Neural cell (in vitro differentiated cells): Measurements from ENCODE around the gene ANKIB1.

Source experiments
- CTCF ChIP-seq: fragments of 450-650 bp; IDR thresholded peaks from 2 replicates; pipeline ENCODE4 v1.5.1; 2014; ENCODE audit warnings: antibody characterized with exemption, mild to moderate bottlenecking, moderate library complexity; ENCODE audit not compliant: poor library complexity, severe bottlenecking
- EP300 ChIP-seq: fragments of 450-650 bp; conservative IDR thresholded peaks from 2 replicates; pipeline ENCODE4 v1.6.1; 2014; ENCODE audit warnings: antibody characterized with exemption, mild to moderate bottlenecking, moderate library complexity; ENCODE audit not compliant: poor library complexity, severe bottlenecking
- EZH2 ChIP-seq: fragments of 200-600, 300-800 bp; shearing (Covaris generic), sonication (generic); IDR thresholded peaks from 2 replicates; pipeline ENCODE4 v1.6.1; 2014; ENCODE audit warnings: antibody characterized with exemption, low read length, borderline replicate concordance, mild to moderate bottlenecking; ENCODE audit not compliant: insufficient read depth, poor library complexity, severe bottlenecking
- MXI1 ChIP-seq: fragments of 450-650 bp; conservative IDR thresholded peaks from 2 replicates; pipeline ENCODE4 v1.6.1; 2014; ENCODE audit warnings: antibody characterized with exemption, mild to moderate bottlenecking; ENCODE audit not compliant: poor library complexity, severe bottlenecking
- POLR2AphosphoS5 ChIP-seq: IDR thresholded peaks from 2 replicates; pipeline ENCODE4 v1.6.1; 2012
- RAD21 ChIP-seq: fragments of 450-650 bp; conservative IDR thresholded peaks from 2 replicates; pipeline ENCODE4 v1.6.1; 2014; ENCODE audit warnings: antibody characterized with exemption, mild to moderate bottlenecking, moderate library complexity
- REST ChIP-seq: IDR thresholded peaks from 2 replicates; pipeline ENCODE4 v1.6.1; 2012; ENCODE audit warnings: borderline replicate concordance
- SMC3 ChIP-seq: fragments of 450-650 bp; conservative IDR thresholded peaks from 2 replicates; pipeline ENCODE4 v1.6.1; 2014; ENCODE audit warnings: antibody characterized with exemption, mild to moderate bottlenecking, moderate library complexity; ENCODE audit not compliant: poor library complexity
- TAF1 ChIP-seq: IDR thresholded peaks from 2 replicates; pipeline ENCODE4 v1.6.1; 2012; ENCODE audit warnings: low read depth

- no peak for TF ChIP-seq EZH2
- TF ChIP-seq CTCF: no peak
- TF ChIP-seq POLR2AphosphoS5: no peak
- TF ChIP-seq EP300: no peak
- no peak for TF ChIP-seq RAD21
- TF ChIP-seq MXI1: no peak
- no peak for TF ChIP-seq TAF1
- no peak for TF ChIP-seq SMC3
- no peak for TF ChIP-seq REST
Observed at GRCh38 chr7:92335574-92335973, 89.8 kb downstream of the ANKIB1 start.
